Stomach (tissue), 4 donors: ENCODE measurements around the gene BRSK2.

Experiments used
- EP300 ChIP-seq: sonication (generic); formaldehyde crosslinking; IDR thresholded peaks from one replicate; pipeline ENCODE4 v1.6.1; 2017; ENCODE audit warnings: antibody characterized with exemption
- POLR2A ChIP-seq, 4 donors: fragments of 450-650 bp; IDR thresholded peaks; one replicate each; pipeline ENCODE4 v1.6.1; 2016; ENCODE audit warnings: antibody characterized with exemption in 4 of 4, control low read depth in 2 of 4, mild to moderate bottlenecking in 1 of 4, moderate library complexity in 1 of 4
- POLR2AphosphoS5 ChIP-seq, 3 donors: sonication (generic); formaldehyde crosslinking; IDR thresholded peaks; one replicate each; pipeline ENCODE4 v1.6.1; 2016; ENCODE audit warnings: antibody characterized with exemption in 3 of 3
- TF ChIP-seq, protein P1 (sequence below), 7 experiments: fragments of 450-650 bp in 4 of 7; fragments of 200-600 bp in 3 of 7; sonication (generic) in 3 of 7; IDR thresholded peaks; one replicate each; pipeline ENCODE4 v1.5.1; 2016 to 2019; ENCODE audit warnings: antibody characterized with exemption in 7 of 7, control low read depth in 2 of 7, mild to moderate bottlenecking in 1 of 7

DNA sequence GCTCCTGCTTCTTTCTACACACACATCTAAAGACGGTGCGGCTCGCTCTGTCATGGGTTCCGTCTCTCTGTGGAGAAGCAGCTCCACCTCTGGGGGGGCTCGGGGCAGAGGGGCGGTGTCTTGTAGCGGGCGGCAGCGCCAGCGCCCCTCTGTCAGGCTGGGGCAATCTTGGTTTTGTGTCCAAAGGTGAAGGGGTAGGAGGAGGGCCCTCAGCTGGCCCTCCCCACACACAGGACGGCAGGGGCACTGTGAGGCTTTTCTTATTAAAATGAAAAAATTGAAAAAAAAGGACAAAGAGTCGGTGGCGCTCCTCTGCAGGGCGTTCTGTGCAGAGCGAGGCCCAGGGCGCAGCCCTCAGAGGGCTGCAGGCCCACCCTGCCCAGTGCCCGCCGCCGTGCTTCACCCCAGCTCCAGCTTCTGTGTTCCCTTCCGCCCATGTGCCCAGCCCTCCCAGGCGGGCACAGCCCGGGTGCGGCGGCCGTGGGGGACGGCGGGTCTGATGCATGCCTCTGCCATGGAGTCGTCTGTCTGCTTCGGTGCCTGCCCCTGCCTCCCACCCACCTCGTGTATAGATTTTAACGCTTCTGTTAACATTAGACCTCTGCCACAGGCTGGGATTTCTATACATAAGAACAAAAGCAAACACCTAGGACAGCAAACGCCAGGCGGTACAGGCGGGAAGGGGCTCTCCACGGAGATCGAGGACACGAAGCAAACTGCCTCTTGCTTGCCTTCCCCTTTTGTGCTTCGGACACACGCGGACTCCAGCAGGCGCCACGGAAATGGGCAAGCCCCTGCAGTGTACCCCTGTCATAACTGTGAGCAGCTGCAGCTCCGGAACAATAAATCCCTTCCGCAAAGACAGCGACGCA, 72.3 kb downstream of the BRSK2 start:
- TF ChIP-seq, protein P1, sequence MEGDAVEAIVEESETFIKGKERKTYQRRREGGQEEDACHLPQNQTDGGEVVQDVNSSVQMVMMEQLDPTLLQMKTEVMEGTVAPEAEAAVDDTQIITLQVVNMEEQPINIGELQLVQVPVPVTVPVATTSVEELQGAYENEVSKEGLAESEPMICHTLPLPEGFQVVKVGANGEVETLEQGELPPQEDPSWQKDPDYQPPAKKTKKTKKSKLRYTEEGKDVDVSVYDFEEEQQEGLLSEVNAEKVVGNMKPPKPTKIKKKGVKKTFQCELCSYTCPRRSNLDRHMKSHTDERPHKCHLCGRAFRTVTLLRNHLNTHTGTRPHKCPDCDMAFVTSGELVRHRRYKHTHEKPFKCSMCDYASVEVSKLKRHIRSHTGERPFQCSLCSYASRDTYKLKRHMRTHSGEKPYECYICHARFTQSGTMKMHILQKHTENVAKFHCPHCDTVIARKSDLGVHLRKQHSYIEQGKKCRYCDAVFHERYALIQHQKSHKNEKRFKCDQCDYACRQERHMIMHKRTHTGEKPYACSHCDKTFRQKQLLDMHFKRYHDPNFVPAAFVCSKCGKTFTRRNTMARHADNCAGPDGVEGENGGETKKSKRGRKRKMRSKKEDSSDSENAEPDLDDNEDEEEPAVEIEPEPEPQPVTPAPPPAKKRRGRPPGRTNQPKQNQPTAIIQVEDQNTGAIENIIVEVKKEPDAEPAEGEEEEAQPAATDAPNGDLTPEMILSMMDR (IDR thresholded peaks at IDR 0.05), result no peak
- TF ChIP-seq POLR2A (IDR thresholded peaks at IDR 0.05), result no peak
- TF ChIP-seq POLR2AphosphoS5 (IDR thresholded peaks at IDR 0.05), result no peak
- no peak for TF ChIP-seq EP300
